GM10266 (cell line): ENCODE results near the gene C1orf21.

Experiments
- DNase-seq: peaks from one replicate; pipeline ENCODE4 v3.0.0; 2012; ENCODE audit errors: extremely low spot score
- TF ChIP-seq, protein P1 (sequence below): IDR thresholded peaks from 2 replicates; pipeline ENCODE4 v1.5.1; 2012; ENCODE audit warnings: mild to moderate bottlenecking, low read depth; ENCODE audit not compliant: control insufficient read depth, insufficient read depth; ENCODE audit errors: missing control alignments

C1orf21 gene

DNA sequence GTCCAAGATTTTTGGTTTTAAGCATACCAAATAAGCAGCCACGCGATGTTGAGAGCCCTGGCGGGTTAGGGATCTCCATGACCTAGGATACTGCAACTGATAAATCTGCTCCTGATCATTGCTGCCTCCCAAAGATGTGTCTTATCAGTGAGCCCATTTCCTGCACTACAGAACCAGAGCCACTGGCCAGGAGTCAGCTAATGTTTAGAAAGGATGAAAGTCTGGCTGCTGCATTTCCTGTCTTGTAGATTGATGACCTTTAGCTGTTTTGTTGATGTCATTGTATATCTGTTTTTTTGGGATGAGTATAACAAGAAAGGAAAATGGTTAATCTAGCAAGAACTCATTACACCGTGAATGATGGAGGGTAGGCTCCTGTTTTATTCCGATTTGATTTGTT is 74.5 kb downstream of the C1orf21 start:
- TF ChIP-seq, protein P1, sequence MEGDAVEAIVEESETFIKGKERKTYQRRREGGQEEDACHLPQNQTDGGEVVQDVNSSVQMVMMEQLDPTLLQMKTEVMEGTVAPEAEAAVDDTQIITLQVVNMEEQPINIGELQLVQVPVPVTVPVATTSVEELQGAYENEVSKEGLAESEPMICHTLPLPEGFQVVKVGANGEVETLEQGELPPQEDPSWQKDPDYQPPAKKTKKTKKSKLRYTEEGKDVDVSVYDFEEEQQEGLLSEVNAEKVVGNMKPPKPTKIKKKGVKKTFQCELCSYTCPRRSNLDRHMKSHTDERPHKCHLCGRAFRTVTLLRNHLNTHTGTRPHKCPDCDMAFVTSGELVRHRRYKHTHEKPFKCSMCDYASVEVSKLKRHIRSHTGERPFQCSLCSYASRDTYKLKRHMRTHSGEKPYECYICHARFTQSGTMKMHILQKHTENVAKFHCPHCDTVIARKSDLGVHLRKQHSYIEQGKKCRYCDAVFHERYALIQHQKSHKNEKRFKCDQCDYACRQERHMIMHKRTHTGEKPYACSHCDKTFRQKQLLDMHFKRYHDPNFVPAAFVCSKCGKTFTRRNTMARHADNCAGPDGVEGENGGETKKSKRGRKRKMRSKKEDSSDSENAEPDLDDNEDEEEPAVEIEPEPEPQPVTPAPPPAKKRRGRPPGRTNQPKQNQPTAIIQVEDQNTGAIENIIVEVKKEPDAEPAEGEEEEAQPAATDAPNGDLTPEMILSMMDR: no peak
- DNase-seq: no peak

DNA sequence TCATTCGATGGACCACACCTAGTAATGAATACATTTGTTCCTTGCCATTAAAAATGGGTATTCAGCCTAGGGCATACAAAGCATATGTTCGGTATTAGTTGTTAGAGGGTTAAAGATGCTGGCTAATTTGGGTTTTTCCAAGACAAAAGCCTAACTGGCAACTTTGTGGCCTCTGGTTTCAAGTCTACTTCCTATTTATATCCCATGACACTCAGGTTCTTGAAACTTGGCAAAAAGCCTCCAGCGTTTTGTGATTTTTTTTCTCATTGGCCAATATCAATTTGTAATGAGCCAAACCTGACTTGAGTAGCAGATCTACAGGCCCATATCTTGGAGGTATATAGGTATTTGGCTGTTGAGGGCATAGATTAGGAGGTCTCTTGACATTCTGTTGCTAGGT is 75.3 kb downstream of the C1orf21 start:
- no peak for DNase-seq
- TF ChIP-seq, protein P1: no peak

DNA sequence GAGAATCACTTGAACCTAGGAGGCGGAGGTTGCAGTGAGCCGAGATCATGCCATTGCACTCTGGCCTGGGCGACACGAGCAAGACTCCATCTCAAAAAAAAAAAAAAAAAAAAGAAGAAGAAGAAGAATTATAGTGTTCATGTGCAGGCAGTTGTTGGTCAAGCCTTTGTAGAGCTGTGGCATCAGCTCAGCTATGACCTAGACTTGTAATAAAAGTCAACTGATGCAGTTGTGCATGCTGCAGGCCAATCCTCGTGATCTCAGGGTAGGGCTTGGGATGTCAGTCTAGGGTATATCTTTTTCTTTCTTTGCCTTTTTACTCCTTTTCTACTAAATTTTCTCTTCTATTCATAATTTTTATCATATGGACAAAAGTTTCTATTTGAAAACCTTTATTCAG is 76.2 kb downstream of the C1orf21 start:
- no peak for DNase-seq
- TF ChIP-seq, protein P1: no peak

DNA sequence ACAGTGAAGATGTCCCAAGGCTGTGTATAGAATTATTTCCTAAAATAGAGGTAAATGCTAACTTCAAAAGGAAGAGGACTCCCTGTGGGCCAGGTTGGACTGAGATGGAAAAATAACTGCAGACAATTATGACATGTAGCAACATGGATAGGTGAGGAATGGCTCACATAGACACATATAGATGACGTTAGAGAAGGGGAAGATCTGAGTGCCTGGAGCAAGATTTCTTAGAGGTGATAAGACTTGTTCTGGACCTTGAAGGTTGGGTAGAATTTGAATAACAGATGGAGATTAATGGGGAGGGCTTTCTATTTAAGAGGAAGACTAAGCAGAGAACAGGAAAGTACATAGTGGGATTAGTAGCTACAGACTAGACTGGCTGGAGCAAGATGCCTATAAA is 76.9 kb downstream of the C1orf21 start:
- no peak for DNase-seq
- TF ChIP-seq, protein P1: no peak

DNA sequence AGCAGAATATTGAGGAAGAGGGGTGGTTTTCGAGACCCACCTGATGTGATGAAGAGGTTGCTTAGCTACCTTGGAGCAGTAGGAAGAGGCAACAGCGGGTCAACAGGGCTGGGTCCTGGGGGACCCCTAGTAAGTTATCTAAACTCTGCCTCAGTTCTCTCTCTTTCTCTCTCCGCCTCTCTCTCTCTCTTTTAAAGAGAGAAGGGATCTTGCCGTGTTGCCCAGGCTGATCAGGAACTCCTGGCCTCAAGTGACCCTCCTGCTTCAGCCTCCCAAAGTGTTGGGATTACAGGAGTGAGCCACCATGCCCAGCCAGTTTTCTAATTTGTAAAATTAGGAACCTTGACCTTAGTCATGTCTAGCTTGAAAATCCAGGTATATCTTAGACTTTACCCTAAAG is 77.9 kb downstream of the C1orf21 start:
- no peak for DNase-seq
- TF ChIP-seq, protein P1: no peak

DNA sequence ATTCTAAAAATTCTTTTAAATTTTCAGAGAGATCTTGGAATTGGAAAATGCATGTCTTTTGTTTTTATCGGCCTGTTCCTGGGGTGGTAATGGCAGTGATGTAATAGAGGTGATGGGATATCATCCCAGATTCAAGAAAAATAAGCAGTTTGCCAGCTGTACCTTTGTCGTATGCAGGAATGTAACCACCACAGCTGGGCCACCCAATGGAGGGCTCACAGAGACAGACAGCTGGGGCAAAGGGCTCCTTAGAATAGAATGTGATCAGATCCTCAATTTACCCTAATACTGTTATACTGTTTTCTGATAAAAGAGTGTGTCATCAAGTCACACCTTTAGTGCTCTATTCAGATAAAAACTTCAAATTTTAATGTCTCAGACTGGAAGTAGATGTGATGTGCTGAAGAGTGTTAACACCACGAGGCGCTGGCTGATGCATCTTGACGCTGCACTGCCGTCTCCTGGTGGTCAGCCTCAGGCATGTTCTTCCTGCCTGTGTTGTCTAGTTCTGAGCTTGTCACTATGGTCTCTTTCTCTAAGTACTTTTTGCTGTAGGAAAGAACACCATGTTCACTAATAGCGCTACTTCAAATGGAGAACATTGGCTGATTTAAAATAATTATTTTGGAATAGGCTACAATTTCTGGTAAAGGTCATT is 78.8 kb downstream of the C1orf21 start:
- TF ChIP-seq, protein P1: no peak
- no peak for DNase-seq

DNA sequence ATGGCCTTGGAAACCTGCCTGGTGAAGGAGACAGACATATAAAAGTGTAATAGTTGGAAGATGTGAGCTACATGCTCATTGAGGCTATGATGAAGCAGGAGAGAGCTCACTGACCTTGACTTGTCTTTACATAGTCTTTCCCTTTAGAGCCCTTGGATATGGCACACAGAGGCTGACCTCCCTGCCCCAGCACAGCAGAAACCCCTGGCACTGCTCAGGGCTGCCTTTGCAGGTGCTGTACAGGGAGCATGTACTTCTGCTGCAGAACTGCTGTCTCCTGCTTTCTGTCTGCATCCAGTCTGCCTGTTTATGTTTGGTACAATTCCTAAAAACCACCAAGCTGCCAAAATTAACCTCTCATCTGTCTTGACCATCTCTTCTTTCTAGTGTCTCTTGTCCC is 80.5 kb downstream of the C1orf21 start:
- DNase-seq: no peak

More for the DNA sequence above, 80.5 kb downstream of the C1orf21 start:
- TF ChIP-seq, protein P1: no peak
